Thoracic aorta (tissue), 2 donors: ENCODE measurements around the gene ANO7. TPM values are rescaled to one million over a fixed set of nuclear protein-coding genes. Genes with fewer than 3 reads are reported as not detected.

Experiments
- ATAC-seq: fragments of 150-250 bp; one replicate; pipeline ENCODE4 v1.8.0; 2017; ENCODE audit warnings: low read depth; ENCODE audit not compliant: insufficient number of reproducible peaks, low FRiP score
- DNase-seq: peaks from one replicate; pipeline ENCODE4 v3.0.0-alpha.2; 2020; ENCODE audit warnings: low spot score
- H3K27ac ChIP-seq, 2 donors: fragments of 200-600 bp; sonication (generic); 1 replicate in 1 of 2; 2 replicates in 1 of 2; pipeline ENCODE4 v1.5.1; 2016; ENCODE audit warnings: mild to moderate bottlenecking in 2 of 2, moderate library complexity in 2 of 2
- H3K27me3 ChIP-seq: fragments of 200-600 bp; sonication (generic); replicated peaks from 2 replicates; pipeline ENCODE4 v1.6.0; 2016; ENCODE audit warnings: mild to moderate bottlenecking; ENCODE audit not compliant: insufficient read depth
- H3K36me3 ChIP-seq: fragments of 200-600 bp; sonication (generic); one replicate; pipeline ENCODE4 v1.5.1; 2016
- H3K4me1 ChIP-seq, 2 donors: fragments of 200-600 bp; sonication (generic); 1 replicate in 1 of 2; 2 replicates in 1 of 2; pipeline versions ENCODE4 v1.5.1 to v1.6.0; 2016; ENCODE audit warnings: low read depth in 2 of 2, mild to moderate bottlenecking in 1 of 2; ENCODE audit not compliant: control insufficient read depth in 1 of 2
- H3K4me3 ChIP-seq: fragments of 200-600 bp; sonication (generic); 2 replicates; pipeline ENCODE4 v1.5.1; 2016; ENCODE audit warnings: mild to moderate bottlenecking
- H3K9me3 ChIP-seq: fragments of 200-600 bp; sonication (generic); 2 replicates; pipeline ENCODE4 v1.5.1; 2016
- CTCF ChIP-seq: fragments of 200-600 bp; sonication (generic); IDR thresholded peaks from one replicate; pipeline ENCODE4 v1.5.1; 2019; ENCODE audit warnings: antibody characterized with exemption
- total RNA-seq, 2 donors: library from RNA; depleted of rRNA; stranded (reverse); fragments of >200 nt; gene quantifications; one replicate each; pipeline versions ENCODE4 v1.1.0 to v1.2.3, GENCODE V29; 2016

Gene ANO7
- total RNA-seq, 2 donors from 2014 or later: 0.27 to 1.2 TPM

GRCh38 chr2:241173557-241173956 lies 14.9 kb upstream of the ANO7 start:
- Histone ChIP-seq H3K9me3 (peaks cover 13% of the 10 kb centered on the region), H3K4me1 (no peaks in the 10 kb centered on the region), H3K36me3 (peaks cover 41% of the 10 kb centered on the region), H3K27me3 (no peaks in the 10 kb centered on the region), H3K4me3 (no peak overlapping the region), H3K27ac (no peak overlapping the region)
- no peak for TF ChIP-seq CTCF
- ATAC-seq (no peak), DNase-seq (no peak)

- peaks cover 21% of the 10 kb centered on the region for H3K36me3 ChIP-seq
- H3K4me3 ChIP-seq: no peak overlapping the region
- H3K9me3 ChIP-seq: no peaks in the 10 kb centered on the region
- TF ChIP-seq CTCF: no peak
- no peaks in the 10 kb centered on the region for H3K4me1 ChIP-seq
- no peaks in the 10 kb centered on the region for H3K27me3 ChIP-seq
- H3K27ac ChIP-seq: no peak overlapping the region
- DNase-seq (no peak), ATAC-seq (no peak)
These were observed 10.7 kb upstream of the ANO7 start for GRCh38 chr2:241177526-241178334.

- ATAC-seq (no peak), DNase-seq (no peak)
- TF ChIP-seq CTCF: no peak
- no peaks in the 10 kb centered on the region for H3K9me3 ChIP-seq
- peaks cover 25% of the 10 kb centered on the region for H3K36me3 ChIP-seq
- no peaks in the 10 kb centered on the region for H3K27me3 ChIP-seq
- H3K27ac ChIP-seq: no peak overlapping the region
- H3K4me3 ChIP-seq: no peak overlapping the region
- no peaks in the 10 kb centered on the region for H3K4me1 ChIP-seq
These were observed 9.5 kb upstream of the ANO7 start for GRCh38 chr2:241178961-241179360.

GRCh38 chr2:241179899-241180298 lies 8.6 kb upstream of the ANO7 start:
- TF ChIP-seq CTCF: no peak
- Histone ChIP-seq H3K36me3 (peaks cover 25% of the 10 kb centered on the region), H3K27ac (no peak overlapping the region), H3K4me3 (no peak overlapping the region), H3K4me1 (no peaks in the 10 kb centered on the region), H3K9me3 (no peaks in the 10 kb centered on the region), H3K27me3 (no peaks in the 10 kb centered on the region)
- ATAC-seq: no peak
- DNase-seq: no peak

GRCh38 chr2:241180495-241180894 lies 8.0 kb upstream of the ANO7 start:
- H3K27me3 ChIP-seq: no peaks in the 10 kb centered on the region
- peaks cover 21% of the 10 kb centered on the region for H3K36me3 ChIP-seq
- no peak overlapping the region for H3K27ac ChIP-seq
- DNase-seq (no peak), ATAC-seq (no peak)
- no peaks in the 10 kb centered on the region for H3K4me1 ChIP-seq
- TF ChIP-seq CTCF: no peak
- no peak overlapping the region for H3K4me3 ChIP-seq
- H3K9me3 ChIP-seq: no peaks in the 10 kb centered on the region
